Measurements from ENCODE around the gene SLC40A1. TPM values are rescaled to one million over a fixed set of nuclear protein-coding genes. Genes with fewer than 3 reads are reported as not detected.

The SLC40A1 gene
- total and polyA plus RNA-seq, 2 of the 13 experiments (the other 11 are each of a cell fraction or from before 2014, with no cell fraction given), result 10.6 to 24.9 TPM

GRCh38 chr2:189515264-189515663 is 65.3 kb downstream of the SLC40A1 start:
- no peak for ATAC-seq
- Histone ChIP-seq H3K27ac (ENCODE audit: extremely low read length, insufficient read depth, low read length) (no peak overlapping the region), H3K27me3 (ENCODE audit: control insufficient read depth in 1 of 2, insufficient read depth in 2 of 2, low read length in 2 of 2) (no peaks in the 10 kb centered on the region), H4K20me1 (ENCODE audit: insufficient read depth, low read length) (no peaks in the 10 kb centered on the region), H3K79me2 (ENCODE audit: insufficient read depth, low read length) (no peaks in the 10 kb centered on the region), H3K4me2 (ENCODE audit: low read depth, low read length) (no peak overlapping the region), H3K9ac (ENCODE audit: insufficient read depth, low read depth, low read length) (no peak overlapping the region), H3K4me3 (replicated peaks in 1 of 3; ENCODE audit: insufficient read depth in 1 of 3, low read depth in 2 of 3, low read length in 3 of 3) (no peak overlapping the region), H3K9me3 (ENCODE audit: low read length) (0 out of 2 replicates have a peak, but pooled peaks cover 7% of the 10 kb centered on the region), H3K4me1 (ENCODE audit: insufficient read depth, low read length) (peaks cover 11% of the 10 kb centered on the region), H2AFZ (ENCODE audit: low read length) (no peak overlapping the region), H3K36me3 (replicated peaks in 1 of 2; ENCODE audit: control insufficient read depth in 1 of 2, insufficient read depth in 2 of 2, low read length in 2 of 2) (no peaks in the 10 kb centered on the region)
- FAIRE-seq, result no peak
- TF ChIP-seq TGIF2 (CRISPR knock-in tag; IDR thresholded peaks at IDR 0.05) (no peak), THAP11 (CRISPR knock-in tag; IDR thresholded peaks at IDR 0.05) (no peak), ARID5B (CRISPR knock-in tag; IDR thresholded peaks at IDR 0.05) (no peak), IRF9 (CRISPR knock-in tag; IDR thresholded peaks at IDR 0.05; ENCODE audit: borderline replicate concordance) (no peak)
- ChIA-PET POLR2A (no interaction called here), CTCF (ENCODE audit: low intra/inter-chr PET ratio, low total read pairs) (no interaction called here)
- 83% methylated on average over 1 of the region's 1 CpG for WGBS (ENCODE audit: low lambda C conversion rate)
- intact Hi-C loops (cut with micrococcal nuclease; ENCODE audit: unreplicated experiment), result no loop called here
- no peak for DNase-seq (ENCODE audit: low spot score)
- in situ Hi-C loops (cut with HindIII; ENCODE audit: extremely low pct_ligation_motif_present, low pct_unique_long_range_greater_than_20kb), result no loop called here
- no TSS peak for BruUV-seq (replicated peaks)
